Large intestine (tissue), 3 donors: ENCODE measurements around the gene NUB1. TPM values are rescaled to one million over a fixed set of nuclear protein-coding genes. Genes with fewer than 3 reads are reported as not detected.

Source experiments
- DNase-seq, 2 donors: peaks; one replicate each; pipeline versions ENCODE4 v3.0.0 to v3.0.0-alpha.2; 2013
- H3K27ac ChIP-seq: one replicate; pipeline ENCODE4 v1.5.1; 2013; ENCODE audit warnings: low read length
- H3K27me3 ChIP-seq: 2 replicates; pipeline ENCODE4 v1.6.1; 2013; ENCODE audit warnings: low read length; ENCODE audit not compliant: control insufficient read depth, insufficient read depth
- H3K36me3 ChIP-seq: 2 replicates; pipeline ENCODE4 v1.6.1; 2013; ENCODE audit warnings: low read length; ENCODE audit not compliant: control insufficient read depth, insufficient read depth
- H3K4me1 ChIP-seq: one replicate; pipeline ENCODE4 v1.6.1; 2013; ENCODE audit warnings: low read length; ENCODE audit not compliant: control insufficient read depth, insufficient read depth
- H3K4me3 ChIP-seq: one replicate; pipeline ENCODE4 v1.5.1; 2013; ENCODE audit warnings: low read length
- H3K9me3 ChIP-seq: one replicate; pipeline ENCODE4 v1.6.1; 2013; ENCODE audit warnings: mild to moderate bottlenecking, low read depth, low read length, moderate library complexity; ENCODE audit not compliant: control insufficient read depth
- WGBS: methylation state at CpG from one replicate; pipeline ENCODE4 v1.1.5; 2013; ENCODE audit warnings: low lambda C conversion rate; ENCODE audit not compliant: insufficient coverage; 5-methylcytosine and 5-hydroxymethylcytosine counted together
- polyA plus RNA-seq: library from polyadenylated mRNA; unstranded; fragments of 120-200 nt; gene quantifications from one replicate; pipeline ENCODE4 v1.2.1, GENCODE V29; 2013

Gene NUB1
- polyA plus RNA-seq, 1 donor, result 52.5 TPM

- no peaks in the 10 kb centered on the region for H3K9me3 ChIP-seq
- no CpG with 5 or more reads among the region's 3 CpGs for WGBS
- no peak overlapping the region for H3K4me3 ChIP-seq
- DNase-seq, result no peak
- H3K27ac ChIP-seq, result no peak overlapping the region
- peaks cover 5% of the 10 kb centered on the region for H3K4me1 ChIP-seq
- no peaks in the 10 kb centered on the region for H3K27me3 ChIP-seq
- H3K36me3 ChIP-seq, result peaks cover 38% of the 10 kb centered on the region
These were observed 19.8 kb downstream of the NUB1 start for GRCh38 chr7:151361193-151361959.

GRCh38 chr7:151363182-151363581 lies 21.6 kb downstream of the NUB1 start:
- no peak for DNase-seq
- Histone ChIP-seq H3K27ac (no peak overlapping the region), H3K4me1 (peaks cover 6% of the 10 kb centered on the region), H3K4me3 (no peak overlapping the region), H3K36me3 (peaks cover 35% of the 10 kb centered on the region), H3K9me3 (no peaks in the 10 kb centered on the region), H3K27me3 (no peaks in the 10 kb centered on the region)
- WGBS, result no CpG with 5 or more reads among the region's 1 CpG

- no peaks in the 10 kb centered on the region for H3K27me3 ChIP-seq
- H3K4me1 ChIP-seq, result peaks cover 6% of the 10 kb centered on the region
- H3K27ac ChIP-seq, result peak overlapping the region; percentile 59
- H3K4me3 ChIP-seq, result no peak overlapping the region
- peaks cover 38% of the 10 kb centered on the region for H3K36me3 ChIP-seq
- no CpG with 5 or more reads among the region's 9 CpGs for WGBS
- H3K9me3 ChIP-seq, result no peaks in the 10 kb centered on the region
- no peak for DNase-seq
These were observed 24.7 kb downstream of the NUB1 start for GRCh38 chr7:151366166-151366879.

- 53% methylated on average over 2 of the region's 5 CpGs for WGBS
- peak overlapping the region; percentile 59 for H3K27ac ChIP-seq
- peak; percentile 29 to 50 for DNase-seq
These were observed 25.2 kb downstream of the NUB1 start for GRCh38 chr7:151366880-151367222.

GRCh38 chr7:151367284-151367683 lies 25.7 kb downstream of the NUB1 start:
- Histone ChIP-seq H3K4me3 (no peak overlapping the region), H3K36me3 (peaks cover 41% of the 10 kb centered on the region), H3K4me1 (peaks cover 6% of the 10 kb centered on the region), H3K9me3 (no peaks in the 10 kb centered on the region), H3K27me3 (no peaks in the 10 kb centered on the region), H3K27ac (peak overlapping the region; percentile 32)
- no CpG with 5 or more reads among the region's 4 CpGs for WGBS
- DNase-seq, result no peak

More at GRCh38 chr7:151366880-151367222, 25.2 kb downstream of the NUB1 start:
- H3K4me3 ChIP-seq, result no peak overlapping the region
- H3K9me3 ChIP-seq, result no peaks in the 10 kb centered on the region
- H3K4me1 ChIP-seq, result peaks cover 6% of the 10 kb centered on the region
- H3K36me3 ChIP-seq, result peaks cover 40% of the 10 kb centered on the region
- no peaks in the 10 kb centered on the region for H3K27me3 ChIP-seq

- WGBS, result no CpG with 5 or more reads among the region's 11 CpGs
- no peak overlapping the region for H3K4me3 ChIP-seq
- H3K4me1 ChIP-seq, result peaks cover 6% of the 10 kb centered on the region
- peak; percentile 74 to 76 for DNase-seq
- H3K9me3 ChIP-seq, result no peaks in the 10 kb centered on the region
- peaks cover 36% of the 10 kb centered on the region for H3K36me3 ChIP-seq
- no peaks in the 10 kb centered on the region for H3K27me3 ChIP-seq
- no peak overlapping the region for H3K27ac ChIP-seq
These were observed 26.5 kb downstream of the NUB1 start for GRCh38 chr7:151368136-151368571.

GRCh38 chr7:151371266-151371665 lies 29.7 kb downstream of the NUB1 start:
- Histone ChIP-seq H3K9me3 (no peaks in the 10 kb centered on the region), H3K27me3 (no peaks in the 10 kb centered on the region), H3K27ac (no peak overlapping the region), H3K4me1 (peaks cover 2% of the 10 kb centered on the region), H3K36me3 (peaks cover 60% of the 10 kb centered on the region), H3K4me3 (no peak overlapping the region)
- no peak for DNase-seq
- no CpG with 5 or more reads among the region's 2 CpGs for WGBS

GRCh38 chr7:151372612-151373265 lies 31.1 kb downstream of the NUB1 start:
- WGBS, result no CpG with 5 or more reads among the region's 10 CpGs
- H3K4me1 ChIP-seq, result no peaks in the 10 kb centered on the region
- no peak overlapping the region for H3K4me3 ChIP-seq
- no peak for DNase-seq
- H3K27ac ChIP-seq, result no peak overlapping the region
- no peaks in the 10 kb centered on the region for H3K9me3 ChIP-seq
- no peaks in the 10 kb centered on the region for H3K27me3 ChIP-seq
- H3K36me3 ChIP-seq, result peaks cover 69% of the 10 kb centered on the region

GRCh38 chr7:151373599-151373998 lies 32.0 kb downstream of the NUB1 start:
- Histone ChIP-seq H3K27me3 (no peaks in the 10 kb centered on the region), H3K36me3 (peaks cover 75% of the 10 kb centered on the region), H3K4me1 (no peaks in the 10 kb centered on the region), H3K27ac (no peak overlapping the region), H3K4me3 (no peak overlapping the region), H3K9me3 (no peaks in the 10 kb centered on the region)
- no peak for DNase-seq
- WGBS, result no CpG with 5 or more reads among the region's 13 CpGs

- Histone ChIP-seq H3K9me3 (no peaks in the 10 kb centered on the region), H3K36me3 (peaks cover 76% of the 10 kb centered on the region), H3K4me1 (no peaks in the 10 kb centered on the region), H3K27ac (no peak overlapping the region), H3K27me3 (no peaks in the 10 kb centered on the region), H3K4me3 (no peak overlapping the region)
- DNase-seq, result no peak
- WGBS, result 89% methylated on average over 3 of the region's 15 CpGs
These were observed 32.5 kb downstream of the NUB1 start for GRCh38 chr7:151374139-151374538.
